Amygdala (tissue), 56 donors: ENCODE data around the gene CAPN9.

Experiments used
- DNase-seq, 56 donors: peaks; one replicate each; lab custom pipeline; 2025; lab: John Stamatoyannopoulos, UW

Gene CAPN9

GRCh38 chr1:230792691-230793462 is 45.7 kb downstream of the CAPN9 start:
- no peak for DNase-seq

DNA sequence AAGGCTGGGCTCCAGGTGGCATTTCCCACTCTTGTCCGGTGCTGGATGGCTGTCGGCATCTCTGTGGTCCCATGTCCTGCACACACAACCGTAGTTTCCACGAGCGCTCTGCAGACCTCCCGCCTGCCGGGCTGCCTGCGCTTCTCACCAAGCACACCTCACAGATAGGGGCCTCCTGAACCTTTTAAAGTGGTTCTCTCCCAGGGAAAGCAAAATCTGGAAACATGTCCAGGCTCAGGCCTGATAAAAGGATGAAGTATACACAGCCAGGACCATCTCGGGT is 46.2 kb downstream of the CAPN9 start:
- no peak for DNase-seq

- DNase-seq, result peak in 7 of 56 donors; percentile 2 to 50 (median 17)
Measured at GRCh38 chr1:230794431-230794830, 47.2 kb downstream of the CAPN9 start.

GRCh38 chr1:230794871-230795605 is 47.9 kb downstream of the CAPN9 start:
- no peak for DNase-seq

GRCh38 chr1:230796626-230797025 is 49.4 kb downstream of the CAPN9 start:
- no peak for DNase-seq

GRCh38 chr1:230797376-230797920 is 50.3 kb downstream of the CAPN9 start:
- no peak for DNase-seq

- peak in 50 of 56 donors; percentile 12 to 86 (median 58) for DNase-seq
Measured at GRCh38 chr1:230797942-230798365, 50.8 kb downstream of the CAPN9 start.

- DNase-seq, result no peak
Measured at GRCh38 chr1:230798491-230798890, 51.3 kb downstream of the CAPN9 start.

DNA sequence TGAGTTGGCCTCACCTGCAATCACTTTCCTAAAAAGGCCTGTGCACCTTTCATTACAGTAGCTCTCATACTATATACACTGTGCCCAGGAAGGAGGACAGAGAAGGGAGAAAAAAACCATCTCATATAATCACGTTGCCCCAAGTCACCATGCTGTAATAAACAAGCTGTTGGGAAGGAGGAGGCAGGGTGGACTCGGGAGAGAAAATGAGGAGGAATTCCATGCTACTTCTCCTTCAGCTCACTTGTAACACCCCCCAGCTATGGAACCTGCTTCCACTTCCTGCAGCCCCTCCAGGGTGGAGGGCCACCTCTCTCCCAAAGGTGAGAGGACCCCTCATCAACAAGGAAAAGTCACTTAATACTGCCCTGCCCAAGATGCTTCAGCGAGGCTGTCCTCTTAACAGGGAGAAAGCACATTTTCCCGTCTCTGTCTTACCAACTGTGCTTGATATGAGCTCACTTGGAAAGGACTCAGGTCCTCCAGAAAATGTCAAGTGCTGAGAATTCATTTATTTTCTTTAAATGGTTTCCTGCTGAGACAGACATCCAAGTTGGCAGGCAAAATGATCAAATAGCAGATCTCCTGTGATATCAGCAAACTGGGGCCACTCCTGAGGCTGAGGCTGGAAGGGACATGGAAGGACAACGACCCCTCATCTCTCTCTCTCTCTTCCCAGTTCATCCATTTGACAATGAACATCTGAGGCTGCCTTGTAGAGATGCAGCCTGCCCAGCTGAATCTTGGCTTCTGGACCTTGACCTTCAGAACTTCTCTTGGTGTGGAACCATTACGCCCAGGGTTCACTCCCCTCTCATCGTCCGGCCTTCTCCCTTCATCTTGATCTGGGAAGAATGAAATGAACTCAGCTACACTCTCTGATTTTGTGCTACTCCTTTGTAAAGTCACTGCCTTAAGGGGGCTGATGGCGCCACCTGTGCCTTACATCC is 54.0 kb downstream of the CAPN9 start:
- no peak for DNase-seq

DNA sequence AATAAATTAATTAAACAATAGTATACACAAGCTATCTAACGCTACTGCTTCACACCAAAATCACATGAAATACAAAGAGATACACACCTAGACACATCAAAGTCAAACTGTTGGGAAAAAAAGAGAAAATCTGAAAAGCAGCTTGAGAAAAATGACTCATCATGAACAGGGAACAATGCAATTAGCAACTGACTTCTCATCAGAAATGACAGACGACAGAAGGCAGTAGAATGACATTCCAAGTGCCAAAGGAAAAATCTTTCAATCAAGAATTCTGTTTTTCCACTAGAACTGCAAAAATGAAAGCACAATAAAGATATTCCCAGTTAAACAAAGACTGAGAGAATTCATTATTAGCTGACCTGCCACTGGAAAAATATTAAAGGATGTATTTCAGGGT is 57.2 kb downstream of the CAPN9 start:
- no peak for DNase-seq

DNA sequence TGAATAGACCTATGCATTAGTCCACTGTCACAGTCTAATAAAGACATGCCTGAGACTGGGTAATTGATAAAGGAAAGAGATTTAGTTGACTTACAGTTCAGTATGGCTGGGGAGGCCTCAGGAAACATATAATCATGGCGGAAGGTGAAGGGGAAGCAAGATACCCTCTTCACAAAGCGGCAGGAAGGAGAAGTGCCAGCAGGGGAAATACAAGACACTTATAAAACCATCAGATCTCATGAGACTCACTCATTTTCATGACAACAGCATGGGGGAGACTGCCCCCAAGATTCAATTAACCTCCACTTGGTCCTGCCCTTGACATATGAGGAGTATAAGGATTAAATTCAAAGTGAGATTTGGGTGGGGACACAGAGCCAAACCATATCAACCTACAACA is 59.4 kb downstream of the CAPN9 start:
- DNase-seq, result peak in 1 of 56 donors; percentile 66

DNA sequence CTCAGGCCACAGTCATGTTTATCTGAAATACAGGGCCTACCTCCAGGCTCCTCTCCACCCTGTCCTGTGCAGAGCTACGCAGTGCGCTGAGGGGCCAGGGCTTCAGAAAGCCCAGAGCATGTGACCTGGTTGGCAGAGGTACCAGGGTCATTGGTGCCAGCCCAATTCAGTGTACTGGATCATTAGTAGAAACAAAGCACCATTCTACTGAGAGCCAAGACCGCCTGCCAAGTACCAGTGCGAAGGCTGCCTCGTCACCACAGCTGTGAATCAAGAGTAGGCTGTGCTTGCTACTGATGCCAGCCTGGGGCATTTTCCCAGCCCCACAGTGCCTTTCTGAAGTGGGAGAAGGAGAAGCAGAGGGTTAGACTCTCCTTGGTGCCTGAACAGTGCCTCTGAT is 59.8 kb downstream of the CAPN9 start:
- peak in 55 of 56 donors; percentile 67 to 99 (median 94) for DNase-seq

DNA sequence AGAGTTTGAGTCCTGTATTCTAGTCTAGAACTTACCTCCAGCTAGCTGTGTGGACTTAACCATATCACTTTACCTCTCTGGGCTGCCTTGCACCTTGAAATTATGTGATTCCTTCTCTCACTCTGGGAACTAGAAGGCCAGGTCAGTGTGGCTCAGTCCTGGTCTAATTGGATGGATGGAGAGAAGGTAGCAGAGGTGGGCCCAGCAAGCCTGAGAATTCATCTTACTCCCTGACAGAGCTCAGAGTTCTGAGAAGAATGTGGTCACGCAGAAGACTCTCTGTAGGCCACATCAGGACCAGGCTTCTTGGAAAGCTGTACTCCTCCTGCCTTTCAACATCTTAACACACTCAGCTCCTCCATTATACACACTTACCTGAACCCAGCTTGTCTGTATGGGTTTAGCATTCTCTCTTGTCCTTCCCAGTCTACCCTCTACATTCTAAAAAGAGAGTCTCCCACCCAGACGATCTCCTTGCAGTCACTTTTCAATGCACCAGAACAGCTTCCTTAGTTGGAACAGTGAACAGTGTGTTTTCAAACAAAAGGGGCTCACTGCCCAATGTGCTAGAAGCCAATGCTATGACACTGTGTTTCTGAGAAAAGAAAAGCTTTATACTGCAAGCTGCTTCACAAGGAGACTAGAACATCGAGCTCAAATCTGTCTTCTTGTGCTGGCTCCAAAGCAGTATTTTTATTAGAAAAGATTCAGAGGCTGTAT is 60.5 kb downstream of the CAPN9 start:
- DNase-seq, result peak in 38 of 56 donors; percentile 20 to 86 (median 58)

DNA sequence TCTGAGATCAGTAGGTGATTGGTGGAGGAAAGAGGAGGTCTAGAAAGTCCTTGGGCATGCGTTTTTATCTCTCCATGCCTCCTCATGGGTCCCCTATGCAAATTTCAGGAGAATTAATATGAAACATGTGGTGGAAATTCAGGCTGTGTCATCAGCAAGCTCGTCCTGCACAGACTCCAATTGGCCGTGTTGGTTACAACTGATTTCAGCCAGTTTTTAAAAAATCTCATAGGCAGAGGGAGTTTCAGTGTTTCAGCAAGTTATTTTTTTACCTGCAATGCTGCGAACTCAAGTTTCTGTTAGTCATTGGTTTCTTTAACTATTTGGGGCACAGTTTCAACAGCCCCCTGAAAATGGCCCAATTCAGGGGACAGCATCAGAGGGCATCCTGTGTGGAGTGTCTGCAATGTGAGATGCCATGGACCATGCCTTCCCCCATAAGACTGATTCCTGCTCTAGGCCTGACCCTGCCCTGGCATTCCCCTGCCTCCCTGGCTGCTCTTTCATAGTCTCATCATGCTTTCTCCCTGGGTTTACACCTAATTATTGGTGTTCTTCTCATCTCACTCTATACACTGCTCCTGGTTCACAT is 61.2 kb downstream of the CAPN9 start:
- DNase-seq, result peak in 5 of 56 donors; percentile 51 to 73 (median 61)

DNA sequence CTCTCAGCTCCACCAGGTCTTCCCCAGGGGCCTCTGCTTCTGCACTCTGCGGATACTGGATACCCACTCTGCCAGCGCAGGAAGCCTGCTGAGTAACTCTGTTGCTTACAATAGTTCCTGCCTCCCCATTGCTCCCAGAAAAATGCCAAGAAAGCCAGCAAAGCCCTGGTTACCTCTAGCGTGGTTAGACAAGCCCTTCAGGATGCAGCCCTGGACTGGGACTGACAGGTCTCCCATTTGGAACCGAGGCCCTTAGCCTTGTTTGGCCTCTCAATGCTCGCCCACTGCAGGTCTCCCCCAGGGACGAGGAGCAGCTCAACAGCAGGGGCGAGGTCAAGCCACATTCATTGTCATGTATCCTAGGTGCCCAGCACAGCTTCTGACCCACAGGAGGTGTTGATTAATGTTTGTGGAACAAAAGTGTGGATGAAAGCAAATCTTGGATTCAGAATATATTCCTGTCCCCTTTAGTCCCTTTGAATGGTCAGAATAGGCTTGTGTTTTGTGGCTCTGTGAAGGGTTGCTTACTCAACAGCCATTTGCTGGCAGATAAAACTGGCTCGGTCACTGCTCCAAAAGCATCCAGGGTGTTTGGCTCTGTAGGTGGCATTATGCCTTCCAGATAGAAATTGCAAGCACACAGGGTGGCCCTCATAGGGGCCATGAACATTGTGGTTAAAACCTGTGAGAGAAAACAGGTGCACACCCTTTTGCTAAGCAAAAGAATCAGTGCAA is 62.2 kb downstream of the CAPN9 start:
- DNase-seq, result peak in 15 of 56 donors; percentile 30 to 75 (median 57)

DNA sequence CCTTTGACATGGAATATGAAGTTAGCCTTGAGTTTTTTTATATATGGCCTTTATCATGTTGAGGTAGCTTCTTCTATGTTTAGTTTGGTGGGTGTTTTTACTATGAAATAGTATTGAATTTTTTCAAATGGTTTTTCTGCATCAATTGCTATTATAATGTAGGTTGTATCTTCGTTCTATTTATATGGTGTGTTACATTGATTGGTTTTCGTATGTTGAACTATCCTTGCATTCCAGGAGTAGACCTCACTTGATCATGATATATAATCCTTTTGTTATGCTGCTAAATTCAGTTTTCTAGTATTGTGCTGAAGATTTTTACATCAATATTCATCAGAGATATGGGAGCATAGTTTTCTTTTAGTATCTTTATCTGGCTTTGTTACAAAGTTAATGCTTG is 65.4 kb downstream of the CAPN9 start:
- no peak for DNase-seq

DNA sequence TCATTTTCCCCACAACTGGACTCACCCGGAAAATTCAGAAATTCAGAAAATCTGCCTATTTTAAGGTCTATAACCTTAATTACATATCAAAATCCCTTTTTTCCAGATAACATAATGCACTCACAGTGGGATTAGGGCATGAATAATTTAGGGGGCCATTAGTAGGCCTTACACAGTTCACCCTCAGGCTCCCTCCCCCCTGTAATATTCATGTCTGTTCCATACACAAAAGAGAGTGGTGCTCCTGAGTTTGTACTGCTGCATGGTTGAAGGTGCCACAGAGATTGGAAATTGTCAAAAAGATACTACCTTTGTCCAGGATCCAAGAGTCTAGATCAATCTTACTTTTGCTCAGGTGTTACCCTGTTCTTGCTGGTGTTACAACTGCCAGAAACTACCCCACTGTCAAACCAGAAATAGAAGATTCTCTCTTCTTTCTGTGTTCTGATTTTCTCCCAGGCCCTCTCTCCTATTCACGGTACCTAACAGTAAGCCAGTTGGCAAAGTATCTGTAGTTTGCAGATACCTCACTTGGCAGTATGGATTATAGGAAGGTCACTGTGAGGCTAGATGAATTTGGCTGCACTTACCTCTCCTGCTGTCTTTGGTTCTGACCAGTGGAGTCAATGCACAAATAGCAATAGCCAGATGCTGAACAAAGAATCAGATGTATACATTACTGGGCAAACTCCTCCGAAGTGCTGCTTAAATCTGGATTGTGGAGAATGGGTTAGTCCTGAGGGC is 67.9 kb downstream of the CAPN9 start:
- DNase-seq, result no peak

DNA sequence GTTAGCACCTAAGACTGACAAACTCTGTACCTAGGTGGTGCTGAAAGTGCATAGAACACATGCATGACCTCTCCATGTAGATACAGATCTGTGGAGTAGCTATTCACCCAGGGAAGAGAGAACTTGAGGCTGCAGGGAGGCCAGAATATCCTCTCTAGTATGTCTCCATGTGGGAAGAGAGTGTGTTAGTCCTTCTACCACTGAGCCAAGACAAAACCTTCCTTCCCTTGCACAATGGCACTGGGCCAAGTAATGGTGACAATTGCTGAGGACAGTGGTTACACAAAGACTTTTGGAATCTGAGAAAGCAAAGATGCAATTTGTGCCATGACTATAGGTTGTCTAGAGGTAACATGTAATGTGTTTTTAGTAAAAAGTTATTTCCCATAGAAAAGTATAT is 68.8 kb downstream of the CAPN9 start:
- DNase-seq, result no peak
